ENCODE data around the gene NUDCD3. TPM values are rescaled to one million over a fixed set of nuclear protein-coding genes. Genes with fewer than 3 reads are reported as not detected.

Gene NUDCD3
- total and polyA plus RNA-seq, 2 of the 8 experiments (the other 6 are each of a cell fraction or from before 2014, with no cell fraction given) = 35.2 to 93.7 TPM

DNA sequence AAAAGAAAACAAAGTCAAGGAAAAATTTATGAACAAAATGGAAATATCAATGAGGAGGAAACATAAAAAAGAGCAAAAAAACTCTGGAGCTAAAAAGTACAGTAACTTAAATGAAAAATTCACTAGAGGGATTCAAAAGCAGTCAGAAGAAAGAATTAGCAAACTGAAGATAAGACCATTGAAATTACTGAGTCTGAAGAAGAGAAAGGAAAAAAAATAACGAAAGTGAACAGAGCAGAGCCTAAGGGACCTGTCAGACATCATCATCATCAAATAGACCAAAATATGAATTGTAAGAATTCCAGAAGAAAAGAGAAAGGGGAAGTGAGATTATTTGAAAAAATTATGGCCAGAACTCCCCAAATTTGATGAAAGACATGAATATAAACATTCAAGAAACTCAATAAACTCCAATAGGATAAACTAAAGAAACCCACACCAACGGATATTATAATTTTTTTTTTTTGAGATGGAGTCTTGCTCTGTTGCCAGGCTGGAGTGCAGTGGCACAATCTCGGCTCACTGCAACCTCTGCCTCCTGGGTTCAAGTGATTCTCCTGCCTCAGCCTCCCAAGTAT lies 34.4 kb upstream of the NUDCD3 start:
- H3K4me1 ChIP-seq (replicated peaks in 1 of 4; ENCODE audit: control insufficient read depth in 3 of 4, insufficient read depth in 4 of 4, low read length in 3 of 4) = no peaks in the 10 kb centered on the region
- H2AK5ac ChIP-seq (ENCODE audit: low read depth, low read length) = no peak overlapping the region
- ChIA-PET CTCF (ENCODE audit: partially characterized antibody) (interaction anchor here (0.7 to 4.1 kb wide), 2 partner anchors 9 to 31 kb away, joined by 3 to 22 read pairs; no protein-coding TSS in a partner anchor), POLR2A (ENCODE audit: partially characterized antibody) (interaction anchor here (1.0 kb wide), 1 partner anchor 37 kb away, joined by 3 read pairs; no protein-coding TSS in a partner anchor)
- no peak overlapping the region for H2BK15ac ChIP-seq (ENCODE audit: low read length)
- H3K4me2 ChIP-seq (ENCODE audit: insufficient read depth in 1 of 2, low read depth in 2 of 2, low read length in 2 of 2) = no peak overlapping the region
- no peak overlapping the region for H3K4ac ChIP-seq (replicated peaks; ENCODE audit: insufficient read length, low read depth, low read length)
- H3K56ac ChIP-seq (replicated peaks; ENCODE audit: insufficient read length, low read depth, low read length) = no peak overlapping the region
- no peaks in the 10 kb centered on the region for H4K20me1 ChIP-seq (replicated peaks in 1 of 2; ENCODE audit: control insufficient read depth in 1 of 2, insufficient read depth in 2 of 2, low read length in 2 of 2)
- no peak overlapping the region for H3K14ac ChIP-seq (ENCODE audit: insufficient read length)
- no peak overlapping the region for H3K27ac ChIP-seq (ENCODE audit: low read depth, low read length)
- no peak overlapping the region for H2AFZ ChIP-seq (ENCODE audit: low read length)
- H3K4me3 ChIP-seq (ENCODE audit: extremely low read depth in 1 of 4, insufficient read depth in 2 of 4, low read depth in 3 of 4, low read length in 4 of 4) = no peak overlapping the region
- DNase-seq (ENCODE audit: low read depth in 1 of 2, low spot score in 2 of 2) = no peak
- H4K5ac ChIP-seq (ENCODE audit: insufficient read length, low read depth, low read length) = no peak overlapping the region
- no peak overlapping the region for H4K8ac ChIP-seq (ENCODE audit: extremely low read depth, insufficient read depth, low read length)
- no peak overlapping the region for H2BK5ac ChIP-seq (ENCODE audit: low read depth, low read length)
- no peak overlapping the region for H2BK120ac ChIP-seq (replicated peaks; ENCODE audit: low read depth, low read length)
- 0 out of 4 replicates have a peak, but pooled peaks cover 0 to 3% of the 10 kb centered on the region in 2 experiments for H3K9me3 ChIP-seq (ENCODE audit: insufficient read depth in 2 of 2, low read depth in 1 of 2, low read length in 1 of 2)
- H3K27me3 ChIP-seq (replicated peaks in 1 of 4; ENCODE audit: control insufficient read depth in 3 of 4, extremely low read depth in 1 of 4, insufficient read depth in 3 of 4, low read length in 3 of 4) = no peaks in the 10 kb centered on the region
- FAIRE-seq = no peak
- no peak overlapping the region for H3K18ac ChIP-seq (ENCODE audit: extremely low read depth, low read length)
- H3K79me1 ChIP-seq (ENCODE audit: low read depth, low read length) = no peaks in the 10 kb centered on the region
- no peak overlapping the region for H3K9ac ChIP-seq (replicated peaks in 1 of 4; ENCODE audit: extremely low read depth in 1 of 4, low read depth in 3 of 4, low read length in 3 of 4)
- H2BK12ac ChIP-seq (ENCODE audit: low read depth, low read length) = no peak overlapping the region
- no peak overlapping the region for H4K91ac ChIP-seq (replicated peaks; ENCODE audit: insufficient read length, low read length)
- no peaks in the 10 kb centered on the region for H3K79me2 ChIP-seq (ENCODE audit: control insufficient read depth in 1 of 2, insufficient read depth in 2 of 2, low read length in 2 of 2)
- no peak overlapping the region for H3K23ac ChIP-seq (ENCODE audit: insufficient read length)
- H2BK20ac ChIP-seq (ENCODE audit: low read length) = no peak overlapping the region
- WGBS, 2 experiments (ENCODE audit: extremely low coverage in 1 of 2, insufficient coverage in 1 of 2, insufficient read length in 1 of 2, insufficient replicate concordance in 2 of 2, low coverage in 1 of 2, low lambda C conversion rate in 2 of 2, missing lambda C conversion rate in 1 of 2) = 78% methylated on average over 3 of the region's 3 CpGs; no CpG with 5 or more reads in 1 of the 2 experiments
- H3K36me3 ChIP-seq (ENCODE audit: control insufficient read depth in 2 of 4, insufficient read depth in 4 of 4, low read length in 3 of 4) = no peaks in the 10 kb centered on the region
- H3K23me2 ChIP-seq (ENCODE audit: low read depth, low read length) = no peaks in the 10 kb centered on the region
- TF ChIP-seq RXRA (IDR thresholded peaks at IDR 0.05; ENCODE audit: insufficient read depth, low read depth, low read length) (no peak), TEAD4 (IDR thresholded peaks at IDR 0.05; ENCODE audit: low read depth, low read length) (no peak), MAX (IDR thresholded peaks at IDR 0.05) (no peak), BACH1 (IDR thresholded peaks at IDR 0.05; ENCODE audit: low read length) (no peak), RBBP5 (IDR thresholded peaks at IDR 0.05; ENCODE audit: borderline replicate concordance, low read depth, low read length) (no peak), HDAC6 (IDR thresholded peaks at IDR 0.05; ENCODE audit: low read depth, low read length) (no peak), ZNF274 (IDR thresholded peaks at IDR 0.05; ENCODE audit: borderline replicate concordance, extremely low read depth, low read length) (no peak), KDM1A (IDR thresholded peaks at IDR 0.05; ENCODE audit: borderline replicate concordance, low read length) (no peak), SP1 (IDR thresholded peaks at IDR 0.05; ENCODE audit: low read depth, low read length) (no peak)
- TF ChIP-seq, protein P1, sequence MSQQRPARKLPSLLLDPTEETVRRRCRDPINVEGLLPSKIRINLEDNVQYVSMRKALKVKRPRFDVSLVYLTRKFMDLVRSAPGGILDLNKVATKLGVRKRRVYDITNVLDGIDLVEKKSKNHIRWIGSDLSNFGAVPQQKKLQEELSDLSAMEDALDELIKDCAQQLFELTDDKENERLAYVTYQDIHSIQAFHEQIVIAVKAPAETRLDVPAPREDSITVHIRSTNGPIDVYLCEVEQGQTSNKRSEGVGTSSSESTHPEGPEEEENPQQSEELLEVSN (IDR thresholded peaks at IDR 0.05) = no peak

All from H1 (cell line).